ENCODE data around the gene UNC79. TPM values are rescaled to one million over a fixed set of nuclear protein-coding genes. Genes with fewer than 3 reads are reported as not detected.

Gene UNC79
- total RNA-seq (2022; extraction: Qiagen RNA extraction; ENCODE audit: low read depth), result 0.01 TPM in 2 of 5 replicates, not detected in the others

DNA sequence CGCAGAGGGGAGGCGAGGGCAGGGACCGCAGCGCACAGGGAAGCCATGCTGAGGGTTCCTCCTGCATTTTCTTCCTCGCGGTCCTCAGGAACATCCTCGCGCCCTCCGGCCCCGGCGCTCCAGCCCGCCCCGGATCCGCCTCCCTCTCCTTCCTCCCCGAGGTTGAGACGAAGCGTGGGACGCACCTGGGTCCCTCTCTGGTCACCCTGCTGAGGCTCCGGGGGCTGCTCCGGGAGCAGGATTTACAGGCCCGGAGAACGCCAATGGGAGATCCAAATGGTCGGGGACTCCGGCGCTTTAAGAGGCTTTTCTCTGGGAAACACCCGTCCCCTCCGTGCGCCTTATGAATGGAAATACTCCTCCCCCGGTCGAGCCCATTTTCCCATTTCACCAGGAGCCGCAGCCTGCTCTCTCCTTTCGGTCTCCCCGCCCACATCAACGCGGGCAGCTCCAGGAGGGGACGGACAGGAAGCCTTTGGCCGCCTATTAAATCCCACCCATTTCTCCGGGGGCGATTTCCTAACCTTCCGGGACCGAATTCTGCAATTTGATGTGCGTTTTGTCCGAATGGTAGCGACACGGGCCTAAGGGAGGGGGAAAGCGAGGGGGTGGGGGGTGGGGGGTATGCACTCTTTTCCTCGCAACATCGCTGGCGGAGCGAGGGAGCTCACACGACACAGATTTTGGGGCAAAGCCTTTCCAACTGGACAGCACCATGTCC is at the start of gene UNC79:
Gene UNC79 (plus strand): TSS at position 625 of the 721 bp plus-strand sequence. CDS start 91 bp downstream, at position 716.

Other genes with a start within 250 kb of the UNC79 start
- gene MOAP1, start 246.0 kb upstream of the UNC79 start, total RNA-seq (2022; extraction: Qiagen RNA extraction; ENCODE audit: low read depth), result 11.3 to 17.9 TPM (median 16.0 TPM) in 5 replicates
- gene LYSET, start 245.6 kb upstream of the UNC79 start, total RNA-seq (2022; extraction: Qiagen RNA extraction; ENCODE audit: low read depth), result 35.8 to 40.4 TPM (median 38.5 TPM) in 5 replicates
- 15.8 to 18.6 TPM (median 17.2 TPM) in 5 replicates for gene GON7, start 223.9 kb upstream of the UNC79 start, total RNA-seq (2022; extraction: Qiagen RNA extraction; ENCODE audit: low read depth)
- 26.3 to 30.3 TPM (median 29.7 TPM) in 5 replicates for gene UBR7, start 223.7 kb upstream of the UNC79 start, total RNA-seq (2022; extraction: Qiagen RNA extraction; ENCODE audit: low read depth)
- gene BTBD7, start 97.9 kb upstream of the UNC79 start, total RNA-seq (2022; extraction: Qiagen RNA extraction; ENCODE audit: low read depth), result 12.1 to 20.2 TPM (median 15.5 TPM) in 5 replicates
- gene COX8C, start 83.8 kb upstream of the UNC79 start, total RNA-seq (2022; extraction: Qiagen RNA extraction; ENCODE audit: low read depth), result not detected in 5 replicates

Measured in A549 treated with DMSO at 1 μM for 4 hours (cell line).